ENCODE results near the gene CDRT15.

DNA sequence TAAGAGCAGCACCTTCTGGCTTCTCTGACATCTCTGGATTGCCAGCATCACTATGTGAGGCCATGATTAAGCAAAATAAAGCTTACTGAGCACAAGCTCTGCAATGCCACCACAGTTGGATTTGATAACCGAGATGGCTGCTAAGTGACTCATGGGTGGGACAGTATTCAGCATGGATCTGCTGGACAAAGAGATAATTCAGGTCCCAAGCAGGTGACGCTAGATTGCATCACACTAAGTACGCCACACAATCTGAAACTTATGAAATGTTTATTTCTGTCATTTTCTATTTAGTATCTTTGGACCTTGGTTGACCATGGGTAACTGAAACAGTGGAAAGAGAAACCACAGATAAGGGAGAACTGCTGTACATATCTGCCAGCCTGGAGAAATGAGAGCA is 27.4 kb downstream of the CDRT15 start:
- no peak for TF ChIP-seq POLR2A (IDR thresholded peaks at IDR 0.05)
- no peak for TF ChIP-seq POLR2AphosphoS5 (IDR thresholded peaks at IDR 0.05)

Measured in sigmoid colon (tissue), 4 donors.